IMR-90 (cell line): Measurements from ENCODE around the gene FNDC1. TPM values are rescaled to one million over a fixed set of nuclear protein-coding genes. Genes with fewer than 3 reads are reported as not detected.

ENCODE experiments used
- ATAC-seq: fragments of 200-7000 bp; cut with Tn5 transposase; 2 replicates; pipeline ENCODE4 v1.9.1; 2020; ENCODE audit warnings: low read depth, mild to moderate bottlenecking, moderate library complexity
- BruUV-seq: library from RNA; stranded (reverse); fragments of 400-500 nt; replicated peaks from 2 replicates; lab custom pipeline; 2021; lab: Mats Ljungman, UMichigan
- CTCF ChIA-PET: fragments of 300-600 bp; formaldehyde crosslinking; extraction: SDS; loops from one replicate; lab custom pipeline; 2021; ENCODE audit warnings: antibody characterized with exemption; lab: Yijun Ruan, JAX
- POLR2A ChIA-PET: fragments of 300-600 bp; sonication (Branson Sonifier 250); formaldehyde crosslinking; loops from one replicate; lab custom pipeline; 2022; ENCODE audit warnings: antibody characterized with exemption; ENCODE audit not compliant: unreplicated experiment; lab: Charles Lee
- DNase-seq: peaks from one replicate; pipeline ENCODE4 v3.0.0; 2013
- H2AFZ ChIP-seq: replicated peaks from 2 replicates; pipeline ENCODE3; 2013; ENCODE audit warnings: low read length, mild to moderate bottlenecking; ENCODE audit not compliant: poor library complexity
- H2AK5ac ChIP-seq: 2 replicates; pipeline ENCODE4 v1.6.1; 2013; ENCODE audit warnings: low read depth, low read length, inconsistent platforms
- H2AK9ac ChIP-seq: replicated peaks from 2 replicates; pipeline ENCODE3; 2013; ENCODE audit warnings: mild to moderate bottlenecking, low read depth, low read length, moderate library complexity; ENCODE audit not compliant: poor library complexity
- H2BK120ac ChIP-seq: 2 replicates; pipeline ENCODE4 v1.6.1; 2013; ENCODE audit warnings: low read depth, low read length, inconsistent platforms
- H2BK15ac ChIP-seq: 3 replicates; pipeline ENCODE4 v1.6.1; 2013; ENCODE audit warnings: low read depth, low read length, inconsistent platforms
- H2BK20ac ChIP-seq: 2 replicates; pipeline ENCODE4 v1.6.1; 2013; ENCODE audit warnings: low read depth, mild to moderate bottlenecking, inconsistent platforms, low read length, moderate library complexity
- H2BK5ac ChIP-seq: 2 replicates; pipeline ENCODE4 v1.6.1; 2013; ENCODE audit warnings: mild to moderate bottlenecking, low read depth, low read length, inconsistent platforms; ENCODE audit not compliant: poor library complexity, severe bottlenecking
- H3K14ac ChIP-seq: replicated peaks from 2 replicates; pipeline ENCODE4 v1.6.1; 2013; ENCODE audit warnings: low read depth, low read length, inconsistent platforms
- H3K18ac ChIP-seq: 2 replicates; pipeline ENCODE4 v1.6.1; 2013; ENCODE audit warnings: low read depth, low read length, control low read depth
- H3K23ac ChIP-seq: 2 replicates; pipeline ENCODE4 v1.6.1; 2013; ENCODE audit warnings: low read depth, low read length, inconsistent platforms
- H3K27ac ChIP-seq: 2 replicates; pipeline ENCODE4 v1.5.1; 2013; ENCODE audit warnings: mild to moderate bottlenecking, control low read depth, low read length; ENCODE audit not compliant: insufficient read depth
- H3K27me3 ChIP-seq: 2 replicates; pipeline ENCODE4 v1.6.1; 2013; ENCODE audit warnings: low read length; ENCODE audit not compliant: control insufficient read depth, insufficient read depth
- H3K36me3 ChIP-seq: 2 replicates; pipeline ENCODE4 v1.6.1; 2013; ENCODE audit warnings: low read length, mixed read lengths; ENCODE audit not compliant: control insufficient read depth, insufficient read depth
- H3K4ac ChIP-seq: 2 replicates; pipeline ENCODE4 v1.6.1; 2013; ENCODE audit warnings: low read depth, low read length, inconsistent platforms
- H3K4me1 ChIP-seq: 2 replicates; pipeline ENCODE4 v1.6.1; 2013; ENCODE audit warnings: low read length, mixed read lengths; ENCODE audit not compliant: control insufficient read depth, insufficient read depth
- H3K4me2 ChIP-seq: 2 replicates; pipeline ENCODE4 v1.6.1; 2013; ENCODE audit warnings: low read depth, mild to moderate bottlenecking, control low read depth, low read length, moderate library complexity
- H3K4me3 ChIP-seq: 2 replicates; pipeline ENCODE4 v1.5.1; 2013; ENCODE audit warnings: low read depth, mild to moderate bottlenecking, control low read depth, low read length, moderate library complexity; ENCODE audit not compliant: insufficient read depth
- H3K56ac ChIP-seq: 2 replicates; pipeline ENCODE4 v1.6.1; 2013; ENCODE audit warnings: low read length, inconsistent platforms; ENCODE audit not compliant: insufficient read depth; ENCODE audit errors: extremely low read depth
- H3K79me1 ChIP-seq, 2 experiments: 2 replicates each; pipeline ENCODE4 v1.6.1; 2013; ENCODE audit warnings: low read length in 2 of 2, inconsistent platforms in 1 of 2, low read depth in 1 of 2
- H3K9ac ChIP-seq: 2 replicates; pipeline ENCODE4 v1.6.1; 2013; ENCODE audit warnings: low read depth, low read length, control low read depth
- H3K9me1 ChIP-seq: 2 replicates; pipeline ENCODE4 v1.6.1; 2013; ENCODE audit warnings: low read length, inconsistent platforms; ENCODE audit not compliant: insufficient read depth
- H3K9me3 ChIP-seq: 2 replicates; pipeline ENCODE4 v1.6.1; 2013; ENCODE audit warnings: low read length; ENCODE audit not compliant: control insufficient read depth, insufficient read depth
- H4K20me1 ChIP-seq: 2 replicates; pipeline ENCODE4 v1.6.1; 2013; ENCODE audit warnings: low read length, inconsistent platforms; ENCODE audit not compliant: insufficient read depth
- H4K5ac ChIP-seq: 2 replicates; pipeline ENCODE4 v1.6.1; 2013; ENCODE audit warnings: mild to moderate bottlenecking, low read depth, low read length, control low read depth
- H4K8ac ChIP-seq, 2 experiments: 2 replicates each; pipeline ENCODE4 v1.6.1; 2013; ENCODE audit warnings: low read depth in 2 of 2, low read length in 2 of 2, control low read depth in 1 of 2, inconsistent platforms in 1 of 2
- H4K91ac ChIP-seq: 2 replicates; pipeline ENCODE4 v1.6.1; 2013; ENCODE audit warnings: low read depth, low read length, inconsistent platforms; ENCODE audit not compliant: insufficient read depth
- BHLHE40 ChIP-seq: fragments of 150-350 bp; IDR thresholded peaks from 2 replicates; pipeline ENCODE4 v1.6.1; 2016; ENCODE audit warnings: mild to moderate bottlenecking, low read depth, low read length
- CEBPB ChIP-seq: IDR thresholded peaks from 2 replicates; pipeline ENCODE4 v1.6.1; 2012; ENCODE audit warnings: low read depth, low read length, improper control_type of control experiment
- CHD1 ChIP-seq: IDR thresholded peaks from 2 replicates; pipeline ENCODE4 v1.6.1; 2012; ENCODE audit warnings: low read depth, low read length, improper control_type of control experiment
- FOS ChIP-seq: fragments of 150-350 bp; IDR thresholded peaks from 2 replicates; pipeline ENCODE4 v1.6.1; 2016; ENCODE audit warnings: low read depth, low read length
- MAFK ChIP-seq: IDR thresholded peaks from 2 replicates; pipeline ENCODE4 v1.6.1; 2012; ENCODE audit warnings: low read depth, low read length, improper control_type of control experiment
- MAZ ChIP-seq: IDR thresholded peaks from 2 replicates; pipeline ENCODE4 v1.6.1; 2012; ENCODE audit warnings: low read depth, mild to moderate bottlenecking, low read length, improper control_type of control experiment, moderate library complexity, borderline replicate concordance
- MXI1 ChIP-seq: IDR thresholded peaks from 2 replicates; pipeline ENCODE4 v1.6.1; 2012; ENCODE audit warnings: low read depth, mild to moderate bottlenecking, low read length, moderate library complexity, borderline replicate concordance
- NFE2L2 ChIP-seq: fragments of 150-350 bp; IDR thresholded peaks from 2 replicates; pipeline ENCODE4 v1.6.1; 2016; ENCODE audit warnings: low read depth, mild to moderate bottlenecking, low read length
- POLR2A ChIP-seq: IDR thresholded peaks from 2 replicates; pipeline ENCODE4 v1.6.1; 2012; ENCODE audit warnings: mild to moderate bottlenecking, low read depth, low read length
- RAD21 ChIP-seq: IDR thresholded peaks from 2 replicates; pipeline ENCODE4 v1.6.1; 2012; ENCODE audit warnings: low read length, improper control_type of control experiment
- RCOR1 ChIP-seq: IDR thresholded peaks from 2 replicates; pipeline ENCODE4 v1.6.1; 2012; ENCODE audit warnings: mild to moderate bottlenecking, low read length, improper control_type of control experiment; ENCODE audit not compliant: insufficient replicate concordance
- RFX5 ChIP-seq: IDR thresholded peaks from 2 replicates; pipeline ENCODE4 v1.8.0; 2012; ENCODE audit warnings: low read depth, mild to moderate bottlenecking, low read length, moderate library complexity
- SMC3 ChIP-seq: fragments of 150-350 bp; IDR thresholded peaks from 2 replicates; pipeline ENCODE4 v1.6.1; 2016; ENCODE audit warnings: low read depth, mild to moderate bottlenecking, antibody characterized with exemption, low read length, moderate library complexity
- WGBS, 2 experiments: methylation state at CpG; one replicate each; pipeline versions ENCODE4 v1.1.5 to v1.1.7; 2013; ENCODE audit warnings: missing lambda C conversion rate in 2 of 2; ENCODE audit not compliant: insufficient read length in 1 of 2; ENCODE audit errors: extremely low coverage in 2 of 2; 5-methylcytosine and 5-hydroxymethylcytosine counted together
- dilution Hi-C: fragments of 300-500 bp; cut with HindIII; formaldehyde crosslinking; loops from one replicate; pipeline ENCODE4 v1.14.3; 2018; ENCODE audit warnings: low sequenced_read_pairs; ENCODE audit not compliant: unreplicated experiment
- in situ Hi-C: fragments of 300-500 bp; cut with MboI; formaldehyde crosslinking; loops from 3 replicates; pipeline ENCODE4 v1.14.3; 2019; ENCODE audit warnings: low sequenced_read_pairs, inconsistent platforms, mixed read lengths
- intact Hi-C: fragments of 100-400 bp; cut with micrococcal nuclease; formaldehyde crosslinking; loops from 2 replicates; pipeline ENCODE4 v1.10.0; 2022
- polyA plus RNA-seq, 3 experiments: library from polyadenylated mRNA; depleted of rRNA; stranded (reverse); fragments of >200 nt; gene quantifications; 2 replicates each; pipeline ENCODE4 v1.2.3, GENCODE V29; 2012; ENCODE audit warnings: low replicate concordance in 1 of 3
- total RNA-seq: library from RNA; depleted of rRNA; stranded (reverse); fragments of >200 nt; gene quantifications from 2 replicates; pipeline ENCODE4 v1.2.3, GENCODE V29; 2012
- TF ChIP-seq, protein P1 (sequence below): fragments of 150-350 bp; IDR thresholded peaks from 2 replicates; pipeline ENCODE4 v1.6.1; 2017; ENCODE audit warnings: mild to moderate bottlenecking, antibody characterized with exemption, low read length, low read depth
- TF ChIP-seq, protein P2 (sequence below): conservative IDR thresholded peaks from 2 replicates; pipeline ENCODE4 v1.5.1; 2012; ENCODE audit warnings: mild to moderate bottlenecking, low read depth, low read length, improper control_type of control experiment
- TF ChIP-seq, protein P3 (sequence below): fragments of 150-350 bp; IDR thresholded peaks from 2 replicates; pipeline ENCODE4 v1.6.1; 2016; ENCODE audit warnings: low read depth, mild to moderate bottlenecking, low read length, moderate library complexity, borderline replicate concordance

FNDC1 gene
- total and polyA plus RNA-seq, 2 of the 4 experiments (the other 2 are of a cell fraction), result 0.03 TPM; not detected in 1

DNA sequence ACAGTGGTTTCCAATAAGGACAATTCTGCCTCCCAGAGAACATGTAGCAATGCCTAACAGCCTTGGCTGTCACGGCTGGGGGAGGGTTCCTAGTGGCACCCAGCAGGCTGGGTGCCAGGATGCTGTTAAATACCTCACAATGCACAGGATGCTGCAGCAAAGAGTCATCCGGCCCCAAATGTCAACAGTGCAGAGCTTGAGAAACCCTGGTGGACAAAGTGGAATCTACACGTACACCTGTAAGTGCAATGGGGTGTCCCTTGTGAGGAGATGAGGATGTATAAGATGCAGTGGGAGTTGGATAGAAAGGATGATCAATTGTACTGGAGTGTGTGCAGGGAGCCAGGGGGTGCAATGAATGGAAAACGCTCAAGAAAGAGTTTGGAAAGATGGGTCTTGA, 142.4 kb downstream of the FNDC1 start:
- Histone ChIP-seq H3K56ac (no peak overlapping the region), H3K9me3 (peaks cover 6% of the 10 kb centered on the region), H3K4me2 (no peak overlapping the region), H4K20me1 (no peaks in the 10 kb centered on the region), H3K9me1 (no peaks in the 10 kb centered on the region), H3K14ac (no peak overlapping the region), H4K8ac (no peak overlapping the region), H3K36me3 (no peaks in the 10 kb centered on the region), H3K79me1 (no peaks in the 10 kb centered on the region), H3K4me3 (no peak overlapping the region), H3K27me3 (no peaks in the 10 kb centered on the region), H3K4ac (no peak overlapping the region), H3K18ac (no peak overlapping the region), H2AK9ac (no peak overlapping the region), H4K5ac (no peak overlapping the region), H3K9ac (no peak overlapping the region), H3K27ac (no peak overlapping the region), H2AFZ (no peak overlapping the region), H4K91ac (no peak overlapping the region), H3K23ac (no peak overlapping the region), H2BK15ac (no peak overlapping the region), H2BK120ac (no peak overlapping the region), H2BK5ac (no peak overlapping the region), H3K4me1 (no peaks in the 10 kb centered on the region), H2AK5ac (no peak overlapping the region), H2BK20ac (no peak overlapping the region)
- ChIA-PET CTCF (no interaction called here), POLR2A (no interaction called here)
- BruUV-seq, result no TSS peak
- intact Hi-C loops, result no loop called here
- dilution Hi-C loops, result no loop called here
- no peak for DNase-seq
- 0% methylated on average over 1 of the region's 4 CpGs; no CpG with 5 or more reads in 1 of the 2 experiments for WGBS, 2 experiments
- ATAC-seq, result no peak
- TF ChIP-seq, protein P1, sequence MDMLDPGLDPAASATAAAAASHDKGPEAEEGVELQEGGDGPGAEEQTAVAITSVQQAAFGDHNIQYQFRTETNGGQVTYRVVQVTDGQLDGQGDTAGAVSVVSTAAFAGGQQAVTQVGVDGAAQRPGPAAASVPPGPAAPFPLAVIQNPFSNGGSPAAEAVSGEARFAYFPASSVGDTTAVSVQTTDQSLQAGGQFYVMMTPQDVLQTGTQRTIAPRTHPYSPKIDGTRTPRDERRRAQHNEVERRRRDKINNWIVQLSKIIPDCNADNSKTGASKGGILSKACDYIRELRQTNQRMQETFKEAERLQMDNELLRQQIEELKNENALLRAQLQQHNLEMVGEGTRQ, result no peak
- TF ChIP-seq MAFK (no peak), NFE2L2 (no peak), RFX5 (no peak), RAD21 (no peak), FOS (no peak), MXI1 (no peak), MAZ (no peak), SMC3 (no peak), POLR2A (no peak), CEBPB (no peak), CHD1 (no peak), BHLHE40 (no peak), RCOR1 (no peak)
- TF ChIP-seq, protein P2, sequence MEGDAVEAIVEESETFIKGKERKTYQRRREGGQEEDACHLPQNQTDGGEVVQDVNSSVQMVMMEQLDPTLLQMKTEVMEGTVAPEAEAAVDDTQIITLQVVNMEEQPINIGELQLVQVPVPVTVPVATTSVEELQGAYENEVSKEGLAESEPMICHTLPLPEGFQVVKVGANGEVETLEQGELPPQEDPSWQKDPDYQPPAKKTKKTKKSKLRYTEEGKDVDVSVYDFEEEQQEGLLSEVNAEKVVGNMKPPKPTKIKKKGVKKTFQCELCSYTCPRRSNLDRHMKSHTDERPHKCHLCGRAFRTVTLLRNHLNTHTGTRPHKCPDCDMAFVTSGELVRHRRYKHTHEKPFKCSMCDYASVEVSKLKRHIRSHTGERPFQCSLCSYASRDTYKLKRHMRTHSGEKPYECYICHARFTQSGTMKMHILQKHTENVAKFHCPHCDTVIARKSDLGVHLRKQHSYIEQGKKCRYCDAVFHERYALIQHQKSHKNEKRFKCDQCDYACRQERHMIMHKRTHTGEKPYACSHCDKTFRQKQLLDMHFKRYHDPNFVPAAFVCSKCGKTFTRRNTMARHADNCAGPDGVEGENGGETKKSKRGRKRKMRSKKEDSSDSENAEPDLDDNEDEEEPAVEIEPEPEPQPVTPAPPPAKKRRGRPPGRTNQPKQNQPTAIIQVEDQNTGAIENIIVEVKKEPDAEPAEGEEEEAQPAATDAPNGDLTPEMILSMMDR, result no peak
- TF ChIP-seq, protein P3, sequence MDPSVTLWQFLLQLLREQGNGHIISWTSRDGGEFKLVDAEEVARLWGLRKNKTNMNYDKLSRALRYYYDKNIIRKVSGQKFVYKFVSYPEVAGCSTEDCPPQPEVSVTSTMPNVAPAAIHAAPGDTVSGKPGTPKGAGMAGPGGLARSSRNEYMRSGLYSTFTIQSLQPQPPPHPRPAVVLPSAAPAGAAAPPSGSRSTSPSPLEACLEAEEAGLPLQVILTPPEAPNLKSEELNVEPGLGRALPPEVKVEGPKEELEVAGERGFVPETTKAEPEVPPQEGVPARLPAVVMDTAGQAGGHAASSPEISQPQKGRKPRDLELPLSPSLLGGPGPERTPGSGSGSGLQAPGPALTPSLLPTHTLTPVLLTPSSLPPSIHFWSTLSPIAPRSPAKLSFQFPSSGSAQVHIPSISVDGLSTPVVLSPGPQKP, result no peak
- in situ Hi-C loops, result no loop called here
